HCT116 (cell line): ENCODE data around the gene RWDD2A. TPM values are rescaled to one million over a fixed set of nuclear protein-coding genes. Genes with fewer than 3 reads are reported as not detected.

Experiments used
- ATAC-seq: fragments of 200-7000 bp; cut with Tn5 transposase; 2 replicates; pipeline ENCODE4 v1.9.1; 2020; ENCODE audit warnings: mild to moderate bottlenecking, moderate library complexity
- BruUV-seq: library from RNA; stranded (reverse); fragments of 400-500 nt; replicated peaks from 2 replicates; lab custom pipeline; 2021; lab: Mats Ljungman, UMichigan
- CTCF ChIA-PET: fragments of 300-600 bp; sonication (Branson Sonifier 250); formaldehyde crosslinking; loops from one replicate; lab custom pipeline; 2021; ENCODE audit warnings: antibody characterized with exemption; lab: Charles Lee
- POLR2A ChIA-PET: fragments of 300-600, 350-600 bp; sonication (Branson Sonifier 250); formaldehyde crosslinking; loops from one replicate; lab custom pipeline; 2021; ENCODE audit warnings: antibody characterized with exemption; lab: Charles Lee
- RAD21 ChIA-PET, 2 experiments: fragments of 300-600 bp; sonication (Branson Sonifier 250); formaldehyde crosslinking; loops; one replicate each; lab custom pipeline; 2023; ENCODE audit warnings: low total read pairs in 2 of 2; ENCODE audit not compliant: uncharacterized antibody in 2 of 2, unreplicated experiment in 2 of 2, low non-redundant PET in 1 of 2; lab: Charles Lee
- DNase-seq: peaks from one replicate; pipeline ENCODE4 v3.0.0-alpha.2; 2010; ENCODE audit warnings: low read depth, low spot score
- H2AFZ ChIP-seq: fragments of 200-600 bp; shearing (Covaris generic), sonication (generic); 2 replicates; pipeline ENCODE4 v1.6.1; 2017; ENCODE audit warnings: low read depth, mixed run types, mixed read lengths, antibody characterized with exemption, low read length; ENCODE audit not compliant: poor library complexity, severe bottlenecking
- H3K27ac ChIP-seq: 2 replicates; pipeline ENCODE4 v1.5.1; 2012; ENCODE audit warnings: low read depth, low read length
- H3K27me3 ChIP-seq: fragments of 200-600 bp; sonication (generic); 2 replicates; pipeline ENCODE4 v1.6.1; 2016; ENCODE audit warnings: mixed run types, low read length, mixed read lengths; ENCODE audit not compliant: insufficient read depth
- H3K36me3 ChIP-seq, 2 experiments: fragments of 200-500 bp in 1 of 2; fragments of 200-600 bp in 1 of 2; sonication (Bioruptor generic) in 1 of 2; sonication (generic) in 1 of 2; 2 replicates each; pipeline versions ENCODE4 v1.5.1 to v1.6.1; 2014 to 2016; ENCODE audit warnings: low read length in 2 of 2, inconsistent platforms in 1 of 2, mixed read lengths in 1 of 2, mixed run types in 1 of 2; ENCODE audit not compliant: insufficient read depth in 2 of 2, control insufficient read depth in 1 of 2
- H3K4me1 ChIP-seq, 2 experiments: fragments of 200-600 bp in 1 of 2; sonication (generic) in 1 of 2; 2 replicates each; pipeline versions ENCODE4 v1.5.1 to v1.6.1; 2012 to 2017; ENCODE audit warnings: low read length in 2 of 2, inconsistent platforms in 1 of 2, mild to moderate bottlenecking in 1 of 2, mixed read lengths in 1 of 2, mixed run types in 1 of 2, moderate library complexity in 1 of 2; ENCODE audit not compliant: insufficient read depth in 2 of 2, control insufficient read depth in 1 of 2
- H3K4me2 ChIP-seq: fragments of 200-600 bp; sonication (generic); 2 replicates; pipeline ENCODE4 v1.6.1; 2017; ENCODE audit warnings: mixed run types, low read length, mixed read lengths
- H3K4me3 ChIP-seq, 2 experiments: fragments of 200-600 bp in 1 of 2; sonication (generic) in 1 of 2; replicated peaks in 1 of 2; 2 replicates each; pipeline ENCODE4 v1.5.1; 2011 to 2016; ENCODE audit warnings: low read length in 2 of 2, control low read depth in 1 of 2, low read depth in 1 of 2, mild to moderate bottlenecking in 1 of 2, mixed read lengths in 1 of 2, mixed run types in 1 of 2
- H3K79me2 ChIP-seq: fragments of 200-600 bp; sonication (generic); 2 replicates; pipeline ENCODE4 v1.6.1; 2017; ENCODE audit warnings: mild to moderate bottlenecking, mixed run types, low read length, moderate library complexity, mixed read lengths; ENCODE audit not compliant: insufficient read depth
- H3K9ac ChIP-seq: fragments of 200-600 bp; sonication (generic); 2 replicates; pipeline ENCODE4 v1.6.1; 2016; ENCODE audit warnings: low read length, mixed read lengths
- H3K9me2 ChIP-seq: fragments of 200-600 bp; sonication (generic), shearing (Covaris generic); 2 replicates; pipeline ENCODE4 v1.6.1; 2017; ENCODE audit warnings: mixed run types, mild to moderate bottlenecking, moderate library complexity; ENCODE audit not compliant: insufficient read depth
- H3K9me3 ChIP-seq, 2 experiments: fragments of 200-500 bp in 1 of 2; fragments of 200-600 bp in 1 of 2; sonication (Bioruptor generic) in 1 of 2; sonication (generic) in 1 of 2; 2 replicates each; pipeline ENCODE4 v1.6.1; 2014 to 2017; ENCODE audit warnings: low read length in 2 of 2, mixed read lengths in 2 of 2, inconsistent platforms in 1 of 2, low read depth in 1 of 2, mild to moderate bottlenecking in 1 of 2, mixed run types in 1 of 2, moderate library complexity in 1 of 2; ENCODE audit not compliant: control insufficient read depth in 1 of 2, insufficient read depth in 1 of 2
- H4K20me1 ChIP-seq: fragments of 200-600 bp; sonication (generic), shearing (Covaris generic); 2 replicates; pipeline ENCODE4 v1.6.1; 2017; ENCODE audit warnings: mixed run types, mild to moderate bottlenecking, moderate library complexity; ENCODE audit not compliant: insufficient read depth
- ATF3 ChIP-seq: IDR thresholded peaks from 2 replicates; pipeline ENCODE4 v1.6.1; 2012
- CEBPB ChIP-seq: IDR thresholded peaks from 2 replicates; pipeline ENCODE4 v1.6.1; 2012; ENCODE audit warnings: low read depth
- EGR1 ChIP-seq: IDR thresholded peaks from 2 replicates; pipeline ENCODE4 v1.6.1; 2012; ENCODE audit warnings: low read depth
- ELF1 ChIP-seq: IDR thresholded peaks from 2 replicates; pipeline ENCODE4 v1.6.1; 2012; ENCODE audit warnings: low read depth, borderline replicate concordance
- EZH2 ChIP-seq: fragments of 200-600 bp; sonication (generic); IDR thresholded peaks from 2 replicates; pipeline ENCODE4 v1.6.1; 2017; ENCODE audit warnings: antibody characterized with exemption, mixed run types
- FOSL1 ChIP-seq: IDR thresholded peaks from 2 replicates; pipeline ENCODE4 v1.6.1; 2012; ENCODE audit warnings: low read depth
- JUND ChIP-seq: IDR thresholded peaks from 2 replicates; pipeline ENCODE4 v1.6.1; 2012
- MAX ChIP-seq: IDR thresholded peaks from 2 replicates; pipeline ENCODE4 v1.6.1; 2012
- POLR2A ChIP-seq: IDR thresholded peaks from 2 replicates; pipeline ENCODE4 v1.7.0; 2011; ENCODE audit warnings: borderline replicate concordance; ENCODE audit not compliant: insufficient read depth, insufficient read length; ENCODE audit errors: extremely low read depth
- RAD21 ChIP-seq: IDR thresholded peaks from 2 replicates; pipeline ENCODE4 v1.6.1; 2012; ENCODE audit warnings: low read depth, mild to moderate bottlenecking
- REST ChIP-seq: IDR thresholded peaks from 2 replicates; pipeline ENCODE4 v1.6.1; 2012; ENCODE audit warnings: low read depth
- SIN3A ChIP-seq: IDR thresholded peaks from 2 replicates; pipeline ENCODE4 v1.6.1; 2012; ENCODE audit warnings: low read depth
- SP1 ChIP-seq: IDR thresholded peaks from 2 replicates; pipeline ENCODE4 v1.6.1; 2012; ENCODE audit warnings: low read depth
- ZNF274 ChIP-seq: fragments of 200-500 bp; sonication (Bioruptor generic); IDR thresholded peaks from 2 replicates; pipeline ENCODE4 v1.6.1; 2014; ENCODE audit warnings: mild to moderate bottlenecking, low read depth, low read length, inconsistent platforms
- intact Hi-C: fragments of 100-400 bp; cut with micrococcal nuclease; formaldehyde crosslinking; loops from 2 replicates; pipeline ENCODE4 v1.10.0; 2022
- total RNA-seq: library from RNA; stranded (reverse); gene quantifications from one replicate; pipeline ENCODE4 v1.2.1, GENCODE V29; 2021; ENCODE audit not compliant: unreplicated experiment
- TF ChIP-seq, protein P1 (sequence below), 3 experiments: fragments of 200-600 bp in 1 of 3; sonication (generic) in 1 of 3; IDR thresholded peaks in 2 of 3; conservative IDR thresholded peaks in 1 of 3; 2 replicates each; pipeline ENCODE4 v1.5.1; 2012 to 2017; ENCODE audit warnings: low read depth in 2 of 3, low read length in 2 of 3, antibody characterized with exemption in 1 of 3, borderline replicate concordance in 1 of 3, control low read depth in 1 of 3, mild to moderate bottlenecking in 1 of 3, mixed read lengths in 1 of 3, mixed run types in 1 of 3, moderate library complexity in 1 of 3; ENCODE audit not compliant: insufficient read depth in 1 of 3

Gene RWDD2A
- total RNA-seq, 1 experiment from 2014 or later, result 3.6 TPM

- DNase-seq, result no peak
- H3K79me2 ChIP-seq, result no peaks in the 10 kb centered on the region
- no peak overlapping the region for H3K9ac ChIP-seq
- BruUV-seq, result no TSS peak
- no peaks in the 10 kb centered on the region for H3K36me3 ChIP-seq
- H3K27ac ChIP-seq, result no peak overlapping the region
- no peak for TF ChIP-seq CEBPB
- TF ChIP-seq MAX, result no peak
- TF ChIP-seq REST, result no peak
- TF ChIP-seq SP1, result no peak
- no peak for TF ChIP-seq RAD21
- no peak for TF ChIP-seq ZNF274
- TF ChIP-seq, protein P1, sequence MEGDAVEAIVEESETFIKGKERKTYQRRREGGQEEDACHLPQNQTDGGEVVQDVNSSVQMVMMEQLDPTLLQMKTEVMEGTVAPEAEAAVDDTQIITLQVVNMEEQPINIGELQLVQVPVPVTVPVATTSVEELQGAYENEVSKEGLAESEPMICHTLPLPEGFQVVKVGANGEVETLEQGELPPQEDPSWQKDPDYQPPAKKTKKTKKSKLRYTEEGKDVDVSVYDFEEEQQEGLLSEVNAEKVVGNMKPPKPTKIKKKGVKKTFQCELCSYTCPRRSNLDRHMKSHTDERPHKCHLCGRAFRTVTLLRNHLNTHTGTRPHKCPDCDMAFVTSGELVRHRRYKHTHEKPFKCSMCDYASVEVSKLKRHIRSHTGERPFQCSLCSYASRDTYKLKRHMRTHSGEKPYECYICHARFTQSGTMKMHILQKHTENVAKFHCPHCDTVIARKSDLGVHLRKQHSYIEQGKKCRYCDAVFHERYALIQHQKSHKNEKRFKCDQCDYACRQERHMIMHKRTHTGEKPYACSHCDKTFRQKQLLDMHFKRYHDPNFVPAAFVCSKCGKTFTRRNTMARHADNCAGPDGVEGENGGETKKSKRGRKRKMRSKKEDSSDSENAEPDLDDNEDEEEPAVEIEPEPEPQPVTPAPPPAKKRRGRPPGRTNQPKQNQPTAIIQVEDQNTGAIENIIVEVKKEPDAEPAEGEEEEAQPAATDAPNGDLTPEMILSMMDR (IDR thresholded peaks at IDR 0.05 in 2 of 3, conservative IDR thresholded peaks at IDR 0.05 in 1 of 3; ENCODE audit: borderline replicate concordance in 1 of 3, insufficient read depth in 1 of 3, low read depth in 2 of 3, low read length in 2 of 3), result no peak
- TF ChIP-seq ELF1, result no peak
- TF ChIP-seq FOSL1, result no peak
- no peak for TF ChIP-seq EGR1
- TF ChIP-seq JUND, result no peak
- TF ChIP-seq EZH2, result no peak
- no peak for TF ChIP-seq SIN3A
- TF ChIP-seq POLR2A, result no peak
- TF ChIP-seq ATF3, result no peak
- ChIA-PET POLR2A (no interaction called here), RAD21 (no interaction called here), CTCF (interaction anchor here (1.1 kb wide), 2 partner anchors 151 to 296 kb away, joined by 3 read pairs; partner anchors contain the start of gene DOP1A)
- H3K9me2 ChIP-seq, result no peaks in the 10 kb centered on the region
- H3K27me3 ChIP-seq, result no peaks in the 10 kb centered on the region
- H4K20me1 ChIP-seq, result no peaks in the 10 kb centered on the region
- H3K4me1 ChIP-seq, result no peaks in the 10 kb centered on the region
- no peak overlapping the region for H3K4me2 ChIP-seq
- intact Hi-C loops, result loop anchor here (5.0 kb wide), 1 partner anchor 966 kb away; no protein-coding TSS in a partner anchor
- H3K4me3 ChIP-seq, result no peak overlapping the region
- H2AFZ ChIP-seq, result no peak overlapping the region
- no peak for ATAC-seq
- H3K9me3 ChIP-seq, result no peaks in the 10 kb centered on the region
These were observed 25.5 kb downstream of the RWDD2A start for GRCh38 chr6:83218646-83219045.
